ENCODE data around the gene AQP10. TPM values are rescaled to one million over a fixed set of nuclear protein-coding genes. Genes with fewer than 3 reads are reported as not detected.

The AQP10 gene
- total RNA-seq, 6 donors from 2014 or later, result 0.15 to 2.1 (median 0.45) TPM

DNA sequence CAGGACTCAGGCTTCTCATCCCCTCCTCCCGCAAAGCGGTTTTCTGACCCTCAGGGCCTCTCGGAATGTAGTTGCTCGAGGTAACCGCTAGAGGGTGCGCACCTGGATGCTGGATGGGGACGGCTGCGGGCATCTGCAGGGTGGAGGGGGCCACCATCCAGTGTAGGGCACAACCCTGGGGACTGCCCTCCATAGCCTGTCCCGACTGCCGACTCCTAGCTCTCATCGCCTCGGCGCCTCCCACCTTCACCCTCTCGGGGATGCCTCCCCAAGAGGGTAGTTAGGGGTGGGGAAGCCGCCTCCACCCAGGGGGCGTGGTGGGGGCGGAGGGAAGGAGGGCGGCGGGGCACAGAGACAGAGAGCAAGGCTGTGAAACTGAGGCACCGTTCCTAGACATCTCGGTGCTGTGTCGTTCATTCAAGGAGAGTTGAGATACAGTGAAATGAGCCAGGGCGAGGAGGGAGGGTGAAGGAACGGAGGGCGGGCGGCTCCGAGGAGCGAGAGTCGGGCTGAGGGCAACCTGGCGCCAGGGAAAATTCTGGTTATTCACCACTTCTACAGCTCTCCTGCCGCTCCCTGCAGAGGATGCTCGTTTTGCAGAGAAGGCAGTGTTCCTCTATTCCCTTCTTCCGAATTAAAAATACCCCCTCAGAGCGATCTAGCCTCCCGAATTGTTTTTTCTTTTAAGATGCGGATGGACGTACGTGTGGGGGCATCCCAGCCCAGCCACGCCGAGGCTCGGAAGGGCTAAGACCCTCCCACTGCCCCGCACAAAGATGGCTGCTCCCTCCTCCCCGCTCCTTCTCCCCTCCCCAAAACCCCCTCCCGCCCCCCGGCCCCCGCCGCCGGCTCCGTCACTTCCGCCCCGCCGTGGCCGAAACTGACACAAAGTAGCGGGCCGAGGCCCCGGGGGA is 4.0 kb downstream of the AQP10 start, which contains the start of gene ATP8B2:
TSS of gene ATP8B2 (plus strand) at position 857 of the 914 bp plus-strand sequence. CDS start 2,617 bp downstream, outside the sequence.
- 2% methylated on average over 38 to 39 of the region's 56 CpGs for WGBS, 2 donors
- peaks cover 0 to 1% (median 0%) of the 10 kb centered on the region in 4 donors for H3K36me3 ChIP-seq
- TF ChIP-seq POLR2A (IDR thresholded peaks at IDR 0.05), result no peak
- peak in 1 of 2 donors; percentile 5 for TF ChIP-seq POLR2AphosphoS5 (IDR thresholded peaks at IDR 0.05)
- TF ChIP-seq CTCF (IDR thresholded peaks at IDR 0.05), result peak; percentile 87 to 94 (median 90)
- H3K4me3 ChIP-seq, result peak within 1 kb of the TSS; percentile 70 to 92 (median 76)
- peaks cover 36 to 55% (median 45%) of the 10 kb centered on the region in 4 donors for H3K4me1 ChIP-seq
- H3K27ac ChIP-seq, result peak within 1 kb of the TSS; percentile 83 to 96 (median 94)
- peaks cover 0 to 8% (median 2%) of the 10 kb centered on the region in 4 donors for H3K27me3 ChIP-seq
- DNase-seq (peak; percentile 82 to 86), ATAC-seq (ENCODE audit: low FRiP score in 2 of 2) (peak; percentile 68 to 84)
- no peaks in the 10 kb centered on the region for H3K9me3 ChIP-seq

- Histone ChIP-seq H3K9me3 (no peaks in the 10 kb centered on the region), H3K4me1 (peaks cover 36 to 59% (median 46%) of the 10 kb centered on the region in 4 donors), H3K4me3 (peak overlapping the region; percentile 70 to 92 (median 76)), H3K27me3 (peaks cover 0 to 8% (median 2%) of the 10 kb centered on the region in 4 donors), H3K36me3 (peaks cover 0 to 10% (median 0%) of the 10 kb centered on the region in 4 donors), H3K27ac (peak overlapping the region; percentile 83 to 96 (median 94))
- ATAC-seq (ENCODE audit: low FRiP score in 2 of 2) (peak; percentile 56 to 70), DNase-seq (peak; percentile 57 to 90)
- TF ChIP-seq POLR2AphosphoS5 (IDR thresholded peaks at IDR 0.05) (peak in 1 of 2 donors; percentile 23), POLR2A (IDR thresholded peaks at IDR 0.05) (peak in 1 of 4 donors; percentile 37), EP300 (IDR thresholded peaks at IDR 0.05) (no peak), CTCF (IDR thresholded peaks at IDR 0.05) (peak in 5 of 6 experiments; percentile 43 to 60 (median 58))
- 1 to 3% methylated on average over 18 to 27 of the region's 63 CpGs for WGBS, 2 donors
Observed at GRCh38 chr1:154325583-154326545, 5.0 kb downstream of the AQP10 start.

GRCh38 chr1:154326546-154327465 is 5.9 kb downstream of the AQP10 start:
- H3K9me3 ChIP-seq, result no peaks in the 10 kb centered on the region
- peaks cover 36 to 59% (median 46%) of the 10 kb centered on the region in 4 donors for H3K4me1 ChIP-seq
- ATAC-seq (ENCODE audit: low FRiP score in 2 of 2) (peak in 1 of 2 donors; percentile 73), DNase-seq (no peak)
- 55 to 60% methylated on average over 6 of the region's 6 CpGs for WGBS, 2 donors
- peaks cover 0 to 20% (median 3%) of the 10 kb centered on the region in 4 donors for H3K36me3 ChIP-seq
- no peak for TF ChIP-seq POLR2A (IDR thresholded peaks at IDR 0.05)
- peak in 1 of 2 donors; percentile 7 for TF ChIP-seq POLR2AphosphoS5 (IDR thresholded peaks at IDR 0.05)
- TF ChIP-seq EP300 (IDR thresholded peaks at IDR 0.05), result no peak
- TF ChIP-seq CTCF (IDR thresholded peaks at IDR 0.05), result peak in 1 of 6 experiments; percentile 1
- H3K27ac ChIP-seq, result peak overlapping the region; percentile 83 to 96 (median 94)
- peak overlapping the region; percentile 70 to 92 (median 76) for H3K4me3 ChIP-seq
- H3K27me3 ChIP-seq, result peaks cover 0 to 8% (median 2%) of the 10 kb centered on the region in 4 donors
